Activated naive CD4-positive, alpha-beta T cell treated with anti-CD3 and anti-CD28 coated beads for 36 hours (primary cell): Measurements from ENCODE around the gene CKS2. TPM values are rescaled to one million over a fixed set of nuclear protein-coding genes. Genes with fewer than 3 reads are reported as not detected.

Experiments
- CTCF ChIA-PET: fragments of 350-600 bp; sonication (Branson Sonifier 250); formaldehyde crosslinking; loops from one replicate; lab custom pipeline; 2021; ENCODE audit warnings: antibody characterized with exemption; lab: Charles Lee
- DNase-seq: peaks from one replicate; pipeline ENCODE4 v3.0.0-alpha.2; 2020
- H3K27ac Mint-ChIP-seq: one replicate; pipeline ENCODE4 v1.8.0; 2021; ENCODE audit warnings: mild to moderate bottlenecking, mixed read lengths
- H3K27me3 Mint-ChIP-seq: one replicate; pipeline ENCODE4 v1.8.0; 2021; ENCODE audit warnings: low read depth, mixed read lengths
- H3K36me3 Mint-ChIP-seq: one replicate; pipeline ENCODE4 v1.8.0; 2021; ENCODE audit warnings: low read depth, mixed read lengths
- H3K4me1 Mint-ChIP-seq: one replicate; pipeline ENCODE4 v1.8.0; 2021; ENCODE audit warnings: low read depth, mixed read lengths
- H3K4me3 Mint-ChIP-seq: one replicate; pipeline ENCODE4 v1.8.0; 2021; ENCODE audit warnings: mild to moderate bottlenecking, moderate library complexity, mixed read lengths
- H3K9me3 Mint-ChIP-seq: one replicate; pipeline ENCODE4 v1.8.0; 2021; ENCODE audit warnings: mixed read lengths
- intact Hi-C: fragments of 100-400 bp; cut with micrococcal nuclease; formaldehyde crosslinking; loops from one replicate; pipeline ENCODE4 v1.15.1; 2023
- microRNA-seq: library from miRNA; unstranded; fragments of <30 nt; microRNA quantifications from one replicate; pipeline ENCODE4 v1.2.0, GENCODE V29; 2022; ENCODE audit warnings: borderline microRNAs expressed, borderline replicate concordance
- total RNA-seq, 2 experiments: library from RNA; stranded (reverse); gene quantifications; one replicate each; pipeline ENCODE4 v1.2.3, GENCODE V29; 2021

The CKS2 gene
- total RNA-seq, 2 experiments from 2014 or later, result 278 to 292 TPM

DNA sequence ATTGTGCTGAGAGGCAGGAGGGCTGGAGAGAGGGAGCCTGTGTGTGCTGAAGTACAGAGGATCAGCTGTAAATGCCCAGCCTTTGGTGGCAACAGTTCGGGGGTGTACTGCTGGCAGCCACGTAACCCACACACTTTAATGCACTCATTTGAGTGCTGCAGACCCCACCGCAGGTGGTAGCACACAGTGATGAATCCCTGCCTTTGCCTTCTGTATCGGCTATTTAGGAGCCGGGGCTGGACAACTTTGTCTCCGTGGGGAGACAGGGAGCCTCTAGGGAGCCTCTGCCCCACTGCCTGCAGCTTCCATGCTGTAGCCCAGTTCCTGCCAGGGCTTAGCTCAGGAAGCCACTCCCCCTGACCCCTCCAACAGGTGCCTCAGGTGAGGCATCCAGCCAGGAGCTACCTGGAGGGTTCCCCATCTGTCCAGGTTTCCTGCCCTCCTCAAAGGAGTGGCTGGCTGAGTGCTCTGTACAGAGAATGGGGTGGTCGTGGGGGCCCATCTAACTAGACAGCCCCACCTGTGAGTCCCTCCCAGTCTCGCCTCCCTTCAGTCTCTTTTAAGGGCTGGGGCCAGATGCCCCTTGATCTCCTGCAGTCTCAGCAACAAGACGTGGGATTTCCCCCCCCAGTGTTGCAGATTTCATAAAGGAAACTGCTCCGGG is 51.8 kb downstream of the CKS2 start:
- CTCF ChIA-PET, result no interaction called here
- intact Hi-C loops, result no loop called here
- H3K9me3 Mint-ChIP-seq, result no peaks in the 10 kb centered on the region
- no peak for DNase-seq
- peaks cover 33% of the 10 kb centered on the region for H3K36me3 Mint-ChIP-seq
- H3K4me3 Mint-ChIP-seq, result no peak overlapping the region
- peaks cover 4% of the 10 kb centered on the region for H3K4me1 Mint-ChIP-seq
- H3K27ac Mint-ChIP-seq, result no peak overlapping the region
- H3K27me3 Mint-ChIP-seq, result no peaks in the 10 kb centered on the region

DNA sequence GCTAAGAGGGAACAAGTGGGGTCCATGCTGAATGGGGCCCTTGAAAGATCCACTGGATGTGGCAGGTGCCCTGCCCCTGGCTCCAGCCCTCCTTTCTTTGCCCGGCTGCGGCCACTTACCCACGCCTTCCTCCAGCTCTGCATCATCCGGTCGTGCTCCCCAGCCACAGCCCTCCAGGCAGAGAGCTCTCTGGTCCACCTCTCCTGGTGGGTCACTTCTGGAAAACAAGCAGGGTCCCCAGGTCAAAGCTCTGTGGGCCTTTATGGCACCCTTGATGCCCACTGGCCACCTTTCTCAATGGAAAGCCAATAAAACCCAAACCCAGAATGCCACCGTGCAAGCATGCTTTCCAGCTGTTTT is 52.3 kb downstream of the CKS2 start:
- intact Hi-C loops, result no loop called here
- no peak for DNase-seq
- Mint-ChIP-seq H3K9me3 (no peaks in the 10 kb centered on the region), H3K36me3 (peaks cover 31% of the 10 kb centered on the region), H3K27me3 (no peaks in the 10 kb centered on the region), H3K4me1 (peaks cover 4% of the 10 kb centered on the region), H3K27ac (no peak overlapping the region), H3K4me3 (no peak overlapping the region)
- CTCF ChIA-PET, result no interaction called here

DNA sequence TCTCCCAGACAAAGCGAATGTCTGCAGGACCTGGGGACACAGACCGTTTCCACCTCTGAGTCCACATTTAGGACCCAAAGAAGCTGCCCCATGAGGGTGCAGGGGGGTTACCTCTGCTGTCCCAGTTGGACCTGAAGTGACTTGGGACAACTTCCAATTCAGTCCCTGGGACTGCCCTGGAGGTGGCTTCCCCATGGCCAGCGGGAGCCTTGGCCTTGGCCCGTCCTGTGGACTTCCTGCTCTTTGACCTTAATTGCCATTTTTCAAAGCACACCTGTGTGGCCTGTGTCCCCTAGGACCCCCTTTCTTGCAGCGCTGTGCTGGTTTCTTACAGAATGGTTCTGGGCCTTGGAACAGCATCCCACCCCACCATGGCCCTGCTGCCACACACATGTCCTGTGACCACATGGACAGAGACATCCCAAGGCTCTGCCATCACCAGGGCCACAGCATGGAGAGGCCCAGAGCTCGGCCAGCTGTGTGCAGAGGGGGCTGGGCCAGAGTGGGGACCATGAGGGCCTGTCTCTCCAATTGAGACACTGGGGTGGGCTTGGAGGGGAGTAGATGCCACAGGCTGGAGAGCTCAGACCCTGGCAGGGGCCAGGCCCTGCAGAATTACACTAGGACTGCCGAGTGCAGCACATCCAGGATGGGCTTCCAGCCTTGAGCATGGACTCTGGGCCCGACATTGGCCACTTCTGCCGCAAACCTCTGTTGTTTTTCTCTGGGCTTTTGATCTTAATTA is 53.1 kb downstream of the CKS2 start:
- Mint-ChIP-seq H3K36me3 (peaks cover 24% of the 10 kb centered on the region), H3K27ac (no peak overlapping the region), H3K9me3 (no peaks in the 10 kb centered on the region), H3K4me3 (no peak overlapping the region), H3K4me1 (peaks cover 4% of the 10 kb centered on the region), H3K27me3 (no peaks in the 10 kb centered on the region)
- CTCF ChIA-PET, result no interaction called here
- intact Hi-C loops, result no loop called here
- DNase-seq, result no peak

DNA sequence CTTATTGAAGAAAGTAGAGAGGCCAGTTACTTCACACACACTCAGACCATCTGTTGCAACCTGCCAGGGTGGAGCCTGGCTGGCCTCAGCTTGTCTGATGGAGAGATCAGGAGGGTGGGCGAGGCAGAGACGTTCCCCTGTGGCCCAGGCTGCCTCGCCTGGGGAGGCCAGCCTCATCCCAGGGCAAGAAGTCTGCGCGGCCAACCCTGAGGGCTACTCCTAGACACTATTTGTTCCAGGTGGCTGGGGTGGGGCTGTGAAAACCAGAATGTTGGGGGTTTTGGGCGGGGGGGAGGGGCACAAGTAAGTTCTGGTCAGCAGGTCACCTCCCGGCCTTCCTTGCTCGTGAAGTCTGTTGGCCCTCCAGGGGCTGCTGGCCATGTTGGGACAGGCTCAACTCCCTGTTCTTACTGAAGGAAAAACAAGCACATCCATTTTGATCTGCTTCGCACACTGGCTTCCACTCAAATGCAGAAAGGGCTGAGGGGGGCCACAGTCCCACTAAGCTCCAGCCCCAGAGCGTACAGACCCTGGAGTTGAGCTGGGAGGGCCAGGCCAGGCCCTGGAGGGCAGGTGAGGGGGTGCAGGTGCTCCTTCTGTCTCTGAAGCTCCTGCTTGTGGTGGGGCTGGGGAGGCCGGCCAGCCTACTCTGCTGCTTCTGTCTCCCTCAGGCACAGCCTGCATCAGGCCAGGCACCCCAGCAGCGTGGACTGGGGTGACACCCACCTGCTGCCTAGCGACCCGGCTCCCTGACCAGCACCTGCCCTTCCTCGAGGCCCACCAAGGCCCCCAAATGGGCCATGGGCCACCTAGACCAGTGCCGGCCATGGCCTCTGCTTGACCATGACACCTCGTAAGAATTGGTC is 53.9 kb downstream of the CKS2 start:
- Mint-ChIP-seq H3K36me3 (peaks cover 20% of the 10 kb centered on the region), H3K27ac (no peak overlapping the region), H3K27me3 (no peaks in the 10 kb centered on the region), H3K4me1 (peaks cover 4% of the 10 kb centered on the region), H3K4me3 (no peak overlapping the region), H3K9me3 (no peaks in the 10 kb centered on the region)
- DNase-seq, result no peak
- CTCF ChIA-PET, result no interaction called here
- intact Hi-C loops, result no loop called here

DNA sequence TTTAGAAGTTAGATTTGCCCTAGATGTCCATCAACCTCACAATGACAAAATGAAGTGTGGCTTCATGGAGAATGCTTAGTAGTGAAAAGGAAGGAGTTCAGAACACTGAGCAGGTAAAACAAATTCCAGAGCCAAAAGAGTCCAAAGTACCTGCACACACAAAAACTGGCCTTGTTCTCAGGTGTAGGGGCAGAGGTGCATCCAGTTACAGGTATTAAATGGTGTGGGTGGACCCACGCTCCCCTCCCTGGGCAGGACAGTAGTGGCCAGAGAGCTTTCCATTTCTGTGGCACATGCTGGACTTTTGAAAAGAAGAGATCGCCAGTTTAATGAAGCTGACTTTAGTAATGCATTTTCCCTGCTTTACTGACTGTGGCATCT is 54.5 kb downstream of the CKS2 start:
- no peak for DNase-seq
- no peaks in the 10 kb centered on the region for H3K27me3 Mint-ChIP-seq
- H3K4me3 Mint-ChIP-seq, result no peak overlapping the region
- CTCF ChIA-PET, result no interaction called here
- intact Hi-C loops, result no loop called here
- peaks cover 4% of the 10 kb centered on the region for H3K4me1 Mint-ChIP-seq
- H3K36me3 Mint-ChIP-seq, result peaks cover 13% of the 10 kb centered on the region
- no peaks in the 10 kb centered on the region for H3K9me3 Mint-ChIP-seq
- H3K27ac Mint-ChIP-seq, result no peak overlapping the region

Small RNA genes lying within 50 kb of the gene (microRNA-seq; reads per million reads assigned to microRNA genes)
- not detected for gene MIR3153

Other genes starting within 250 kb of the CKS2 start
- gene SHC3, start 132.4 kb upstream of the CKS2 start, total RNA-seq, result not detected
- 10 to 100 TPM; 42.8 to 45.8 TPM for gene SECISBP2, start 7.3 kb downstream of the CKS2 start, total RNA-seq
- 100 to 1,000 TPM; 156 to 160 TPM for gene SEMA4D, start 186.9 kb downstream of the CKS2 start, total RNA-seq